H1 (cell line): ENCODE data around the gene SELENOV. TPM values are rescaled to one million over a fixed set of nuclear protein-coding genes. Genes with fewer than 3 reads are reported as not detected.

Source experiments
- HDAC2 ChIP-seq, 2 experiments: fragments of 300-600 bp in 1 of 2; sonication (generic) in 1 of 2; IDR thresholded peaks; 2 replicates each; pipeline ENCODE4 v1.6.1; 2011 to 2012; ENCODE audit warnings: low read depth in 2 of 2, low read length in 2 of 2, mild to moderate bottlenecking in 2 of 2, moderate library complexity in 2 of 2, borderline replicate concordance in 1 of 2, inconsistent platforms in 1 of 2
- NANOG ChIP-seq: IDR thresholded peaks from 2 replicates; pipeline ENCODE4 v1.6.1; 2011; ENCODE audit warnings: low read length, low read depth, mild to moderate bottlenecking, inconsistent platforms; ENCODE audit not compliant: insufficient read depth, poor library complexity, severe bottlenecking
- SAP30 ChIP-seq: fragments of 300-600 bp; sonication (generic); IDR thresholded peaks from 2 replicates; pipeline ENCODE4 v1.7.1; 2012; ENCODE audit warnings: low read length, moderate library complexity, mild to moderate bottlenecking, inconsistent platforms; ENCODE audit not compliant: insufficient read depth, insufficient replicate concordance
- SP2 ChIP-seq: IDR thresholded peaks from 2 replicates; pipeline ENCODE4 v1.6.1; 2012; ENCODE audit warnings: mild to moderate bottlenecking, low read length, inconsistent platforms
- polyA plus RNA-seq, 7 experiments: library from polyadenylated mRNA; depleted of rRNA in 3 of 7; stranded (reverse) in 5 of 7; unstranded in 2 of 7; fragments of >200 nt in 5 of 7; fragments of 200-250 nt in 2 of 7; gene quantifications; 1 replicate in 5 of 7; 2 replicates in 1 of 7; 4 replicates in 1 of 7; pipeline versions ENCODE4 v1.2.1 to v1.2.3, GENCODE V29; 2011 to 2013; ENCODE audit warnings: missing spikeins in 2 of 7, mixed read lengths in 2 of 7
- total RNA-seq: library from RNA; stranded (reverse); fragmentation: NEBNext Ultra II Directional; extraction: Animal tissue kit (Norgen Biotek cat#: 25700); gene quantifications from 2 replicates; pipeline ENCODE4 v1.2.1, GENCODE V29; 2021
- TF ChIP-seq, protein P1 (sequence below): fragments of 300-600 bp; sonication (generic); IDR thresholded peaks from 2 replicates; pipeline ENCODE4 v1.7.1; 2012; ENCODE audit warnings: low read length, moderate library complexity, mild to moderate bottlenecking, inconsistent platforms; ENCODE audit not compliant: insufficient replicate concordance
- TF ChIP-seq, protein P2 (sequence below): IDR thresholded peaks from 2 replicates; pipeline ENCODE4 v1.6.1; 2011; ENCODE audit warnings: low read depth, mild to moderate bottlenecking, low read length; ENCODE audit not compliant: insufficient read depth
- TF ChIP-seq, protein P3 (sequence below), 3 experiments: IDR thresholded peaks; 1 replicate in 2 of 3; 2 replicates in 1 of 3; pipeline versions ENCODE4 v1.5.1 to v1.6.1; 2011; ENCODE audit warnings: low read length in 3 of 3, mild to moderate bottlenecking in 3 of 3, inconsistent platforms in 2 of 3, low read depth in 1 of 3, moderate library complexity in 1 of 3; ENCODE audit not compliant: insufficient read depth in 1 of 3; ENCODE audit errors: control extremely low read depth in 1 of 3

The SELENOV gene
- total and polyA plus RNA-seq, 2 of the 8 experiments (the other 6 are each of a cell fraction or from before 2014, with no cell fraction given): 8.4 to 10.7 TPM

DNA sequence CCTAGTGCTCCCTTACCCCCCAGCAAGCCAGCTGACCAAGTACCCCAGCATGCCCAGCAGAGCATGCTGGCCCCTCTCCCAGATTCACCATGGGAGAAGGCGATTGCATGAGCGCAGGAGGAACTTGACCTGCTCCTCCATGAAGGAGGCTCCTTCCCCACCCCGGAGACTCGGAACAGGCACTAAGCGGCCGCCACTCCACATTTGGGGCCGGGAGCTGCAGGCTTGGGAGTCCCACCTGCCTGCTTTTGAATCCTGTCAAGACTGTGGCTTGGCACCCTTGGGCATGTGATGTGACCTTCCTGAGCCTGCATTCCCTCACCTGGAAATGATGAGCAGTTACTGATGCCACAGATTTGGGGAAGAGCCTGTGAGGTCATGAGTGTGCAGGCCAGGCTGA lies 47.0 kb upstream of the SELENOV start (continued):
- TF ChIP-seq, protein P1, sequence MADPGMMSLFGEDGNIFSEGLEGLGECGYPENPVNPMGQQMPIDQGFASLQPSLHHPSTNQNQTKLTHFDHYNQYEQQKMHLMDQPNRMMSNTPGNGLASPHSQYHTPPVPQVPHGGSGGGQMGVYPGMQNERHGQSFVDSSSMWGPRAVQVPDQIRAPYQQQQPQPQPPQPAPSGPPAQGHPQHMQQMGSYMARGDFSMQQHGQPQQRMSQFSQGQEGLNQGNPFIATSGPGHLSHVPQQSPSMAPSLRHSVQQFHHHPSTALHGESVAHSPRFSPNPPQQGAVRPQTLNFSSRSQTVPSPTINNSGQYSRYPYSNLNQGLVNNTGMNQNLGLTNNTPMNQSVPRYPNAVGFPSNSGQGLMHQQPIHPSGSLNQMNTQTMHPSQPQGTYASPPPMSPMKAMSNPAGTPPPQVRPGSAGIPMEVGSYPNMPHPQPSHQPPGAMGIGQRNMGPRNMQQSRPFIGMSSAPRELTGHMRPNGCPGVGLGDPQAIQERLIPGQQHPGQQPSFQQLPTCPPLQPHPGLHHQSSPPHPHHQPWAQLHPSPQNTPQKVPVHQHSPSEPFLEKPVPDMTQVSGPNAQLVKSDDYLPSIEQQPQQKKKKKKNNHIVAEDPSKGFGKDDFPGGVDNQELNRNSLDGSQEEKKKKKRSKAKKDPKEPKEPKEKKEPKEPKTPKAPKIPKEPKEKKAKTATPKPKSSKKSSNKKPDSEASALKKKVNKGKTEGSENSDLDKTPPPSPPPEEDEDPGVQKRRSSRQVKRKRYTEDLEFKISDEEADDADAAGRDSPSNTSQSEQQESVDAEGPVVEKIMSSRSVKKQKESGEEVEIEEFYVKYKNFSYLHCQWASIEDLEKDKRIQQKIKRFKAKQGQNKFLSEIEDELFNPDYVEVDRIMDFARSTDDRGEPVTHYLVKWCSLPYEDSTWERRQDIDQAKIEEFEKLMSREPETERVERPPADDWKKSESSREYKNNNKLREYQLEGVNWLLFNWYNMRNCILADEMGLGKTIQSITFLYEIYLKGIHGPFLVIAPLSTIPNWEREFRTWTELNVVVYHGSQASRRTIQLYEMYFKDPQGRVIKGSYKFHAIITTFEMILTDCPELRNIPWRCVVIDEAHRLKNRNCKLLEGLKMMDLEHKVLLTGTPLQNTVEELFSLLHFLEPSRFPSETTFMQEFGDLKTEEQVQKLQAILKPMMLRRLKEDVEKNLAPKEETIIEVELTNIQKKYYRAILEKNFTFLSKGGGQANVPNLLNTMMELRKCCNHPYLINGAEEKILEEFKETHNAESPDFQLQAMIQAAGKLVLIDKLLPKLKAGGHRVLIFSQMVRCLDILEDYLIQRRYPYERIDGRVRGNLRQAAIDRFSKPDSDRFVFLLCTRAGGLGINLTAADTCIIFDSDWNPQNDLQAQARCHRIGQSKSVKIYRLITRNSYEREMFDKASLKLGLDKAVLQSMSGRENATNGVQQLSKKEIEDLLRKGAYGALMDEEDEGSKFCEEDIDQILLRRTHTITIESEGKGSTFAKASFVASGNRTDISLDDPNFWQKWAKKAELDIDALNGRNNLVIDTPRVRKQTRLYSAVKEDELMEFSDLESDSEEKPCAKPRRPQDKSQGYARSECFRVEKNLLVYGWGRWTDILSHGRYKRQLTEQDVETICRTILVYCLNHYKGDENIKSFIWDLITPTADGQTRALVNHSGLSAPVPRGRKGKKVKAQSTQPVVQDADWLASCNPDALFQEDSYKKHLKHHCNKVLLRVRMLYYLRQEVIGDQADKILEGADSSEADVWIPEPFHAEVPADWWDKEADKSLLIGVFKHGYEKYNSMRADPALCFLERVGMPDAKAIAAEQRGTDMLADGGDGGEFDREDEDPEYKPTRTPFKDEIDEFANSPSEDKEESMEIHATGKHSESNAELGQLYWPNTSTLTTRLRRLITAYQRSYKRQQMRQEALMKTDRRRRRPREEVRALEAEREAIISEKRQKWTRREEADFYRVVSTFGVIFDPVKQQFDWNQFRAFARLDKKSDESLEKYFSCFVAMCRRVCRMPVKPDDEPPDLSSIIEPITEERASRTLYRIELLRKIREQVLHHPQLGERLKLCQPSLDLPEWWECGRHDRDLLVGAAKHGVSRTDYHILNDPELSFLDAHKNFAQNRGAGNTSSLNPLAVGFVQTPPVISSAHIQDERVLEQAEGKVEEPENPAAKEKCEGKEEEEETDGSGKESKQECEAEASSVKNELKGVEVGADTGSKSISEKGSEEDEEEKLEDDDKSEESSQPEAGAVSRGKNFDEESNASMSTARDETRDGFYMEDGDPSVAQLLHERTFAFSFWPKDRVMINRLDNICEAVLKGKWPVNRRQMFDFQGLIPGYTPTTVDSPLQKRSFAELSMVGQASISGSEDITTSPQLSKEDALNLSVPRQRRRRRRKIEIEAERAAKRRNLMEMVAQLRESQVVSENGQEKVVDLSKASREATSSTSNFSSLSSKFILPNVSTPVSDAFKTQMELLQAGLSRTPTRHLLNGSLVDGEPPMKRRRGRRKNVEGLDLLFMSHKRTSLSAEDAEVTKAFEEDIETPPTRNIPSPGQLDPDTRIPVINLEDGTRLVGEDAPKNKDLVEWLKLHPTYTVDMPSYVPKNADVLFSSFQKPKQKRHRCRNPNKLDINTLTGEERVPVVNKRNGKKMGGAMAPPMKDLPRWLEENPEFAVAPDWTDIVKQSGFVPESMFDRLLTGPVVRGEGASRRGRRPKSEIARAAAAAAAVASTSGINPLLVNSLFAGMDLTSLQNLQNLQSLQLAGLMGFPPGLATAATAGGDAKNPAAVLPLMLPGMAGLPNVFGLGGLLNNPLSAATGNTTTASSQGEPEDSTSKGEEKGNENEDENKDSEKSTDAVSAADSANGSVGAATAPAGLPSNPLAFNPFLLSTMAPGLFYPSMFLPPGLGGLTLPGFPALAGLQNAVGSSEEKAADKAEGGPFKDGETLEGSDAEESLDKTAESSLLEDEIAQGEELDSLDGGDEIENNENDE: no peak
- TF ChIP-seq, protein P2, sequence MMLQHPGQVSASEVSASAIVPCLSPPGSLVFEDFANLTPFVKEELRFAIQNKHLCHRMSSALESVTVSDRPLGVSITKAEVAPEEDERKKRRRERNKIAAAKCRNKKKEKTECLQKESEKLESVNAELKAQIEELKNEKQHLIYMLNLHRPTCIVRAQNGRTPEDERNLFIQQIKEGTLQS: no peak
- TF ChIP-seq SP2 (no peak), SAP30 (no peak), NANOG (no peak), HDAC2 (IDR thresholded peaks at IDR 0.05; ENCODE audit: borderline replicate concordance in 1 of 2, low read depth in 2 of 2, low read length in 2 of 2) (no peak)
- TF ChIP-seq, protein P3, sequence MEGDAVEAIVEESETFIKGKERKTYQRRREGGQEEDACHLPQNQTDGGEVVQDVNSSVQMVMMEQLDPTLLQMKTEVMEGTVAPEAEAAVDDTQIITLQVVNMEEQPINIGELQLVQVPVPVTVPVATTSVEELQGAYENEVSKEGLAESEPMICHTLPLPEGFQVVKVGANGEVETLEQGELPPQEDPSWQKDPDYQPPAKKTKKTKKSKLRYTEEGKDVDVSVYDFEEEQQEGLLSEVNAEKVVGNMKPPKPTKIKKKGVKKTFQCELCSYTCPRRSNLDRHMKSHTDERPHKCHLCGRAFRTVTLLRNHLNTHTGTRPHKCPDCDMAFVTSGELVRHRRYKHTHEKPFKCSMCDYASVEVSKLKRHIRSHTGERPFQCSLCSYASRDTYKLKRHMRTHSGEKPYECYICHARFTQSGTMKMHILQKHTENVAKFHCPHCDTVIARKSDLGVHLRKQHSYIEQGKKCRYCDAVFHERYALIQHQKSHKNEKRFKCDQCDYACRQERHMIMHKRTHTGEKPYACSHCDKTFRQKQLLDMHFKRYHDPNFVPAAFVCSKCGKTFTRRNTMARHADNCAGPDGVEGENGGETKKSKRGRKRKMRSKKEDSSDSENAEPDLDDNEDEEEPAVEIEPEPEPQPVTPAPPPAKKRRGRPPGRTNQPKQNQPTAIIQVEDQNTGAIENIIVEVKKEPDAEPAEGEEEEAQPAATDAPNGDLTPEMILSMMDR (IDR thresholded peaks at IDR 0.05; ENCODE audit: control extremely low read depth in 1 of 3, insufficient read depth in 1 of 3, low read depth in 1 of 3, low read length in 3 of 3): no peak
